GM18498 (cell line): ENCODE results near the gene SLAMF1.
"Not testable (repeated sequence)": the region's sequence is repeated elsewhere in the genome, so short reads cannot be mapped to it uniquely, and the experiment has no call there.

ENCODE experiments used
- ATAC-seq: cut with Tn5 transposase; IDR thresholded peaks from one replicate; pipeline ENCODE4 v1.9.1; 2021; ENCODE audit warnings: mild to moderate bottlenecking, moderate library complexity; ENCODE audit not compliant: unreplicated experiment

The SLAMF1 gene, protein sequence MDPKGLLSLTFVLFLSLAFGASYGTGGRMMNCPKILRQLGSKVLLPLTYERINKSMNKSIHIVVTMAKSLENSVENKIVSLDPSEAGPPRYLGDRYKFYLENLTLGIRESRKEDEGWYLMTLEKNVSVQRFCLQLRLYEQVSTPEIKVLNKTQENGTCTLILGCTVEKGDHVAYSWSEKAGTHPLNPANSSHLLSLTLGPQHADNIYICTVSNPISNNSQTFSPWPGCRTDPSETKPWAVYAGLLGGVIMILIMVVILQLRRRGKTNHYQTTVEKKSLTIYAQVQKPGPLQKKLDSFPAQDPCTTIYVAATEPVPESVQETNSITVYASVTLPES

GRCh38 chr1:160646711-160647328, at the start of gene SLAMF1:
Gene SLAMF1, minus strand, starts transcription at chr1:160647044. Its CDS starts 99 bp downstream, at chr1:160646945.
- ATAC-seq: peak; percentile 54

GRCh38 chr1:160692390-160692789, 45.5 kb upstream of the SLAMF1 start:
- ATAC-seq: not testable (repeated sequence)

DNA sequence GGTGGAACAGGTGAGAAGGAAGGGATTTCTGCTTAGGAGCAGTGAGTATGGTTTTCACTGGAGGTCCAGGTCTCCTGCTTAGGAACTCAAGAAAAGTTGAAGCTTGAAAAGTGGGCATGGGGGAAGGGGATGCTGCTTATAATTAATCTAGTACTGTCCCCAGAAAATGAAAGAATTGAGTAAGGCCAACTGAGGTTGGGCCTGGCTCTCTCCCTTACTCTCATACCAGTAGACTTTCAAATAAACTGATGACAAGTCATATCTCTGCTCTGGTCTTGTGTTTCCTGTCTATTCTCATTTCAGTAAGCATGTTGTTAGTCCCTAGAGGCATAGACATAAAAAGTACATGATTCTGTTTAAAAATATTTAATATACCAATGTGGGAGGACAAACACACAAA, 38.4 kb upstream of the SLAMF1 start:
- ATAC-seq: no peak

GRCh38 chr1:160682983-160683865, 36.4 kb upstream of the SLAMF1 start:
- peak; percentile 42 for ATAC-seq

DNA sequence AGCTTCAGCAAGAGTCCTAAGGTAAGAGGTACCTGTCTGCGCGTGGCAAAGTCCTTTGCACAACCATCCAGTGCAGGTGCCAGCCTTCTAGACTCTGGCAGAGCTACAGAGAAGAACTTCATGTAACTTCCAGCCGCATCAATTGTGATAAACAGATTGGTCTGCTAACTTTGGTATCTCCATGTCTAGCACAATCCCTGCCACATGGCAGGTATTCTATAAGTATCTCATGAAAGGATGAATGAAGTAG, 35.0 kb upstream of the SLAMF1 start:
- ATAC-seq: no peak

DNA sequence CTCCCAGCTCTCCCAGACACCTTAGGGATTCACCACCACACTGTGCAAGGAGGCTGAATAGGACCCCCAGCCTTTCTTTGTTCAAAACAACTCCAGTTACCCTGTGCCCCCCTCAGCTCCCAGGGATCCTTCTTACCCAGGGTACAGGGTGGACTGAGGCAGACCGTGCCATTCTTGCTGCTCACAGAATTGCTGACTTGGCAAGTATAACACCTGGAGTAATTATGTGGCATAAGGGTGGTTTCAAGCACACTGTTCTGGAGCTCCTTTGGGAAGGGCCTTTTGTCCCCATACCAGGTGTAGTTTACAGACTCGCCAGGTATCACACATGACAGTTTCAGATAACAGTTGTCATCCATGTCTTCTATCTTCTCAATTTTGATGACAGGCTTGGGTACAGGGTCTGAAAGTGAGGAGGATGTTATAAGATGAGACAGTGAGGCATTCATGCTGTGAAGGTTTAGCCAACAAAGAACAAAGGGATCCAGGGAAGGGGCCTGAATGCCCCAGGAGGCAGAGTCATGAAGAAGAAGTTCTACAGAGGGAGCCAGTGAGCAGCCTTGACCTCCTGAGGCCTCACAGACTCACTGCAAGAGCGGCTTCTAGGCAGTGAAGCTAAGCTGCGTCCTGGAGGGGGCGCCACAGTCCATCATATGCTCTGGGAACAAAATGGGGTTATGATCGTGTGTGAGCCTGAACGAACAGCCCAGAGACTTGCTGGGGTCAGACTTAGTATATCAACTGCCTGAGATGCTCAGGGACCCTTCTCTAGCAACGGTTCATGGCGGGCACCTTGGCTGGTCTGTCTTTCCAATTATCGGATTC, 34.4 kb upstream of the SLAMF1 start:
- ATAC-seq: no peak

DNA sequence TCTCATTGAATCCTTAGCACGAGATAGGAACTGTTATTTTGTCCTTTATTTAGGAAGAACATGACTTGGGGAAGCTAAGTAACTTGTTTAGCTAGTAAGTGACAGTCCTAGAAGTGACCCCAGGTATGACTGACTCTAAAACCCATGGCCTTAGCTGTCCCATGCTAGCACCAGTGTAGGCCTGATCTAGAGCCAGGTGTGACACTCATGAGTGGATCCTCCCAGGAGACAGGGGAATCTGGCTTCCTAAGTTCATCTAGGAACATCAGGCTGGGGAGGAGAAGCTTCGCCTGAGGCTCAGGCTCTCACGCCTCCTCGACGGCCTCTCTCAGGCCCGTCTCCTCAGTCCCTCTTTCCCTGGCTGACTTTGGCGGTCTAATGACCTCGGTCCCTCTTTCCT, 33.6 kb upstream of the SLAMF1 start:
- ATAC-seq: no peak

GRCh38 chr1:160679893-160680292, 33.0 kb upstream of the SLAMF1 start:
- ATAC-seq: no peak

GRCh38 chr1:160676869-160677597, 30.2 kb upstream of the SLAMF1 start:
- no peak for ATAC-seq

GRCh38 chr1:160675641-160676410, 29.0 kb upstream of the SLAMF1 start:
- peak; percentile 49 for ATAC-seq

GRCh38 chr1:160674415-160674814, 27.6 kb upstream of the SLAMF1 start:
- no peak for ATAC-seq

GRCh38 chr1:160672789-160673695, 26.2 kb upstream of the SLAMF1 start:
- no peak for ATAC-seq

- no peak for ATAC-seq
Observed at GRCh38 chr1:160671603-160672517, 25.0 kb upstream of the SLAMF1 start.

DNA sequence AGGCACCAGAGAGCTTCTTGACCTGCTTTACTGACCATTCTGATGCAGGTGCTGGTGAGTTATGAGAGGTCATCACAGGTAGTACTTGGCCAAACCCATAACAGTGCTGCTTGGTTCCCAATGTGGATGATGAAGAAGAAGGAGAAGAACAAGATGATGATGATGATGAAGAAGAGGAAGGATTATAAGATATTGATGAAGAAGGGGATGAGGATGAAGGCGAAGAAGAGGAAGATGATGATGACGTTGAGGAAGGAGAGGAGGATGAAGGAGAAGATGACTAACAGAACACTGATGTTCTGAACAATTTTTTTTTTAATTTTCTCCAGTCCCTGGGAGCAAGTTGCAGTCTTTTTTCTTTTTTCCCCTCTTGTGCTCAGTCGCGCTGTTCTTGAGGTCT, 23.9 kb upstream of the SLAMF1 start:
- ATAC-seq: no peak

DNA sequence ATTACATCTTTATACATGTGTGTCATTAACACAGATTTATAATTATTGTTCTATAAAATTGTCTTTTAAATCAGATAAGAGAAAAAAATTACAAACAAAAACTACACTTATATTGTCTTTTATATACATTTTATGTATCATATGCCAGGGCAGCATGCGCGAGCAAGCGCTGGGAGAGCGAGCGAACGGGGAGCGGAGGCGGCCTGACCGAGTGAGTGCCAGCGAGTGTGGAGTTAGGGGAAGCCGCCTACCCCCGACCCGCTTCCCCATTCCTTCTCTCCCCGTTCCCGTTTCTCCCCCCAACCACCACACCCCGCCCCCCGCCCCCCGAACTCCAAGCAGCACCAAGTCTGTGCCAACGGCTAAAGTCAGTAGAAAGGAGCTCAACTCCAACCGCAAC, 23.0 kb upstream of the SLAMF1 start:
- ATAC-seq: no peak

GRCh38 chr1:160669276-160669675, 22.4 kb upstream of the SLAMF1 start:
- ATAC-seq: no peak

DNA sequence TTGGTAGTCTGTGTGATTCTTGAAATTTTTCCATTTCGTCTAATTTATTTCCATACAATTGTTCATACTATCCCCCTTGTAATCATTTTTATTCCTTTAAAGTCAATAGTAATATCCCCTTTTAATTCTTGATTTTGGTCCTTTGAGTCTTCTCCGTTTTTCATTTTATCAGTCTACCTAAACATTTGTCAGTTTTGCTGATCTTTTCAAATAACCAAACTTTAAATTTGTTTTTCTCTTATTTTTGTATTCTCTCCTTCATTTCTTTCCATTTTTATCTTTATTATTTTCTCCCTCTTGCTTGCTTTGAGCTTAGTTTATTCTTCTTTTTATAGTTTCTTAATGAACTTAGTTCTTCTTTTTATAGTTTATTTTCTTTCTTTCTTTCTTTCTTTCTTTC, 21.1 kb upstream of the SLAMF1 start:
- ATAC-seq: no peak

- ATAC-seq: no peak
Observed at GRCh38 chr1:160666079-160666442, 19.2 kb upstream of the SLAMF1 start.
